HEK293 (cell line): Measurements from ENCODE around the gene PTPRN2.

Experiments
- CTCF ChIP-seq: fragments of 450-650 bp; formaldehyde crosslinking; IDR thresholded peaks from 2 replicates; pipeline ENCODE4 v1.5.1; 2016; ENCODE audit warnings: missing biosample characterization, missing genetic modification characterization
- HOXA7 ChIP-seq: sonication (generic); formaldehyde crosslinking; IDR thresholded peaks from 2 replicates; pipeline ENCODE4 v1.8.1; 2022; ENCODE audit warnings: missing genetic modification reagents, borderline replicate concordance
- ZBTB1 ChIP-seq: fragments of 450-650 bp; formaldehyde crosslinking; IDR thresholded peaks from 2 replicates; pipeline ENCODE4 v1.5.1; 2016; ENCODE audit warnings: missing biosample characterization, missing genetic modification characterization
- ZNF23 ChIP-seq: fragments of 450-650 bp; formaldehyde crosslinking; IDR thresholded peaks from 2 replicates; pipeline ENCODE4 v1.5.1; 2016; ENCODE audit warnings: missing biosample characterization, missing genetic modification characterization, borderline replicate concordance
- ZNF24 ChIP-seq: fragments of 450-650 bp; formaldehyde crosslinking; IDR thresholded peaks from 2 replicates; pipeline ENCODE4 v1.5.1; 2016; ENCODE audit warnings: missing biosample characterization, missing genetic modification characterization
- ZNF274 ChIP-seq, 2 experiments: fragments of 200-500 bp in 1 of 2; fragments of 450-650 bp in 1 of 2; sonication (Bioruptor generic) in 1 of 2; formaldehyde crosslinking in 1 of 2; IDR thresholded peaks; 2 replicates each; pipeline versions ENCODE4 v1.5.1 to v1.6.1; 2014 to 2016; ENCODE audit warnings: borderline replicate concordance in 1 of 2, inconsistent platforms in 1 of 2, low read length in 1 of 2, missing biosample characterization in 1 of 2, missing genetic modification characterization in 1 of 2
- ZNF600 ChIP-seq: fragments of 450-650 bp; formaldehyde crosslinking; IDR thresholded peaks from 2 replicates; pipeline ENCODE4 v1.5.1; 2016; ENCODE audit warnings: missing biosample characterization, missing genetic modification characterization
- TF ChIP-seq, protein P1 (sequence below): sonication (generic); formaldehyde crosslinking; IDR thresholded peaks from 2 replicates; pipeline ENCODE4 v1.8.1; 2022; ENCODE audit warnings: mild to moderate bottlenecking, moderate library complexity, missing genetic modification reagents
- TF ChIP-seq, protein P2 (sequence below): fragments of 450-650 bp; IDR thresholded peaks from 2 replicates; pipeline ENCODE4 v1.5.1; 2018; ENCODE audit warnings: missing biosample characterization, mild to moderate bottlenecking, missing genetic modification characterization
- TF ChIP-seq, protein P3 (sequence below): fragments of 450-650 bp; formaldehyde crosslinking; IDR thresholded peaks from 2 replicates; pipeline ENCODE4 v1.5.1; 2016; ENCODE audit warnings: missing biosample characterization, missing genetic modification characterization

DNA sequence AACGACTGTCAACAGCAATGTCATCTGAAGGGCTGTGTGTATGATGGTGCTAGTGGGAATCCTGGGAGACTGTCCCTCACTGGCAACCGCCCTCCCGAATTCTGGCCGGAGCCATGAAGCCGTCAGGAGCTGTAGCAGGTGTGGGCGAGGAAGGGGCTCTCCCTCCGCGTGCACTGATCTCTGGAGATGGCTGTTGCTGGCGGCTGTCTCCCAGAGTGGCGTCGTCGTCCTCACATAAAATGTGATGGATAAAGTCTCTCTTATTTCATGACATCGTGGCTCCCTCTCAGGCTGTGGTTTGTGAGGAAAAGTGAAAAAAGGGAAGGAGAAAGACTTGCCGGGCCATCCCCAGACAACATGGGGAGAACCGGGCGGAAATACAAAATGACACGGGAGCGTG, 1034.4 kb downstream of the PTPRN2 start:
- TF ChIP-seq, protein P1, sequence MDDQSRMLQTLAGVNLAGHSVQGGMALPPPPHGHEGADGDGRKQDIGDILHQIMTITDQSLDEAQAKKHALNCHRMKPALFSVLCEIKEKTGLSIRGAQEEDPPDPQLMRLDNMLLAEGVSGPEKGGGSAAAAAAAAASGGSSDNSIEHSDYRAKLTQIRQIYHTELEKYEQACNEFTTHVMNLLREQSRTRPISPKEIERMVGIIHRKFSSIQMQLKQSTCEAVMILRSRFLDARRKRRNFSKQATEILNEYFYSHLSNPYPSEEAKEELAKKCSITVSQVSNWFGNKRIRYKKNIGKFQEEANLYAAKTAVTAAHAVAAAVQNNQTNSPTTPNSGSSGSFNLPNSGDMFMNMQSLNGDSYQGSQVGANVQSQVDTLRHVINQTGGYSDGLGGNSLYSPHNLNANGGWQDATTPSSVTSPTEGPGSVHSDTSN (CRISPR knock-in tag): no peak
- no peak for TF ChIP-seq CTCF
- TF ChIP-seq ZNF23 (tag by site-specific recombination): no peak
- no peak for TF ChIP-seq ZBTB1 (tag by site-specific recombination)
- no peak for TF ChIP-seq ZNF274 (IDR thresholded peaks at IDR 0.05; ENCODE audit: low read length)
- TF ChIP-seq ZNF274 (tag by site-specific recombination; IDR thresholded peaks at IDR 0.05; ENCODE audit: borderline replicate concordance): no peak
- TF ChIP-seq, protein P2, sequence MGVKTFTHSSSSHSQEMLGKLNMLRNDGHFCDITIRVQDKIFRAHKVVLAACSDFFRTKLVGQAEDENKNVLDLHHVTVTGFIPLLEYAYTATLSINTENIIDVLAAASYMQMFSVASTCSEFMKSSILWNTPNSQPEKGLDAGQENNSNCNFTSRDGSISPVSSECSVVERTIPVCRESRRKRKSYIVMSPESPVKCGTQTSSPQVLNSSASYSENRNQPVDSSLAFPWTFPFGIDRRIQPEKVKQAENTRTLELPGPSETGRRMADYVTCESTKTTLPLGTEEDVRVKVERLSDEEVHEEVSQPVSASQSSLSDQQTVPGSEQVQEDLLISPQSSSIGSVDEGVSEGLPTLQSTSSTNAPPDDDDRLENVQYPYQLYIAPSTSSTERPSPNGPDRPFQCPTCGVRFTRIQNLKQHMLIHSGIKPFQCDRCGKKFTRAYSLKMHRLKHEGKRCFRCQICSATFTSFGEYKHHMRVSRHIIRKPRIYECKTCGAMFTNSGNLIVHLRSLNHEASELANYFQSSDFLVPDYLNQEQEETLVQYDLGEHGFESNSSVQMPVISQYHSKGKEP (tag by site-specific recombination): no peak
- TF ChIP-seq HOXA7 (CRISPR knock-in tag): no peak
- no peak for TF ChIP-seq ZNF600 (tag by site-specific recombination)
- TF ChIP-seq, protein P3, sequence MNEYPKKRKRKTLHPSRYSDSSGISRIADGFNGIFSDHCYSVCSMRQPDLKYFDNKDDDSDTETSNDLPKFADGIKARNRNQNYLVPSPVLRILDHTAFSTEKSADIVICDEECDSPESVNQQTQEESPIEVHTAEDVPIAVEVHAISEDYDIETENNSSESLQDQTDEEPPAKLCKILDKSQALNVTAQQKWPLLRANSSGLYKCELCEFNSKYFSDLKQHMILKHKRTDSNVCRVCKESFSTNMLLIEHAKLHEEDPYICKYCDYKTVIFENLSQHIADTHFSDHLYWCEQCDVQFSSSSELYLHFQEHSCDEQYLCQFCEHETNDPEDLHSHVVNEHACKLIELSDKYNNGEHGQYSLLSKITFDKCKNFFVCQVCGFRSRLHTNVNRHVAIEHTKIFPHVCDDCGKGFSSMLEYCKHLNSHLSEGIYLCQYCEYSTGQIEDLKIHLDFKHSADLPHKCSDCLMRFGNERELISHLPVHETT: no peak
- TF ChIP-seq ZNF24: no peak
